Measurements from ENCODE around the gene LRRC7.
A peak's percentile ranks its signal among the peaks of the same experiment; 100 is the strongest.

The LRRC7 gene

GRCh38 chr1:70169018-70169839 lies 601.5 kb downstream of the LRRC7 start:
- peak overlapping the region in 1 of 2 donors; percentile 71 for H3K27ac Mint-ChIP-seq
- peaks cover 30% of the 10 kb centered on the region for H3K36me3 Mint-ChIP-seq (ENCODE audit: insufficient read depth)
- ATAC-seq (replicated peaks): no peak
- H3K9me3 Mint-ChIP-seq: no peaks in the 10 kb centered on the region
- no peak overlapping the region for H3K4me3 Mint-ChIP-seq
- H3K27me3 Mint-ChIP-seq: no peaks in the 10 kb centered on the region
- DNase-seq: no peak
- peaks cover 2 to 7% of the 10 kb centered on the region in 2 donors for H3K4me1 Mint-ChIP-seq (ENCODE audit: low read depth in 2 of 2)

- Mint-ChIP-seq H3K9me3 (no peaks in the 10 kb centered on the region), H3K36me3 (ENCODE audit: insufficient read depth) (peaks cover 34% of the 10 kb centered on the region), H3K4me3 (no peak overlapping the region), H3K27ac (no peak overlapping the region), H3K27me3 (no peaks in the 10 kb centered on the region), H3K4me1 (ENCODE audit: low read depth in 2 of 2) (peaks cover 2 to 7% of the 10 kb centered on the region in 2 donors)
- ATAC-seq (replicated peaks) (no peak), DNase-seq (no peak)
Measured at GRCh38 chr1:70171512-70171911, 603.8 kb downstream of the LRRC7 start.
